MCF 10A (cell line): Measurements from ENCODE around the gene TMBIM4. TPM values are rescaled to one million over a fixed set of nuclear protein-coding genes. Genes with fewer than 3 reads are reported as not detected.

Experiments
- BruUV-seq: library from RNA; stranded (reverse); fragments of 400-500 nt; replicated peaks from 2 replicates; lab custom pipeline; 2021; lab: Mats Ljungman, UMichigan
- CTCF ChIA-PET: fragments of 300-600 bp; sonication (Branson Sonifier 250); formaldehyde crosslinking; extraction: SDS; loops from one replicate; lab custom pipeline; 2021; ENCODE audit warnings: antibody characterized with exemption, inconsistent platforms; lab: Yijun Ruan, JAX
- POLR2A ChIA-PET: fragments of 300-600, 350-650 bp; sonication (Branson Sonifier 250); formaldehyde crosslinking; extraction: SDS; loops from one replicate; lab custom pipeline; 2020; ENCODE audit warnings: antibody characterized with exemption, inconsistent platforms; lab: Yijun Ruan, JAX
- DNase-seq: peaks from one replicate; pipeline ENCODE4 v3.0.0-alpha.2; 2018; ENCODE audit not compliant: unreplicated experiment
- H3K27ac Mint-ChIP-seq: one replicate; pipeline ENCODE4 v1.8.0; 2022; ENCODE audit warnings: mild to moderate bottlenecking, low read depth, mixed read lengths; ENCODE audit not compliant: unreplicated experiment
- H3K27me3 Mint-ChIP-seq: one replicate; pipeline ENCODE4 v1.8.0; 2022; ENCODE audit warnings: mixed read lengths; ENCODE audit not compliant: insufficient read depth, unreplicated experiment
- H3K36me3 Mint-ChIP-seq: one replicate; pipeline ENCODE4 v1.8.0; 2022; ENCODE audit warnings: mild to moderate bottlenecking, moderate library complexity, mixed read lengths; ENCODE audit not compliant: insufficient read depth, unreplicated experiment
- H3K4me1 Mint-ChIP-seq: one replicate; pipeline ENCODE4 v1.8.0; 2022; ENCODE audit warnings: mixed read lengths; ENCODE audit not compliant: insufficient read depth, unreplicated experiment
- H3K4me3 Mint-ChIP-seq: one replicate; pipeline ENCODE4 v1.8.0; 2022; ENCODE audit warnings: mild to moderate bottlenecking, moderate library complexity, mixed read lengths; ENCODE audit not compliant: unreplicated experiment
- H3K9me3 Mint-ChIP-seq: one replicate; pipeline ENCODE4 v1.8.0; 2022; ENCODE audit warnings: mixed read lengths; ENCODE audit not compliant: unreplicated experiment
- CTCF ChIP-seq: fragments of 200-600 bp; IDR thresholded peaks from one replicate; pipeline ENCODE4 v1.8.0; 2022; ENCODE audit warnings: antibody characterized with exemption, mild to moderate bottlenecking; ENCODE audit not compliant: unreplicated experiment
- intact Hi-C: fragments of 100-400 bp; cut with micrococcal nuclease; formaldehyde crosslinking; loops from 2 replicates; pipeline ENCODE4 v1.14.1; 2022
- total RNA-seq: library from RNA; stranded (reverse); gene quantifications from 2 replicates; pipeline ENCODE4 v1.2.3, GENCODE V29; 2022

Gene TMBIM4
- total RNA-seq, 1 experiment from 2014 or later, result 74.3 TPM

- POLR2A ChIA-PET, result no interaction called here
- no peaks in the 10 kb centered on the region for H3K27me3 Mint-ChIP-seq
- CTCF ChIA-PET, result interaction anchor here (0.7 to 1.3 kb wide), 2 partner anchors 252 to 528 kb away, joined by 3 read pairs; no protein-coding TSS in a partner anchor
- H3K36me3 Mint-ChIP-seq, result peaks cover 15% of the 10 kb centered on the region
- TF ChIP-seq CTCF, result no peak
- H3K4me3 Mint-ChIP-seq, result no peak overlapping the region
- no TSS peak for BruUV-seq
- DNase-seq, result no peak
- no peaks in the 10 kb centered on the region for H3K9me3 Mint-ChIP-seq
- intact Hi-C loops, result no loop called here
- H3K27ac Mint-ChIP-seq, result no peak overlapping the region
- H3K4me1 Mint-ChIP-seq, result peaks cover 13% of the 10 kb centered on the region
These were observed 13.1 kb downstream of the TMBIM4 start for GRCh38 chr12:66156654-66157053.

GRCh38 chr12:66154776-66155175, 15.0 kb downstream of the TMBIM4 start:
- Mint-ChIP-seq H3K4me3 (no peak overlapping the region), H3K27ac (no peak overlapping the region), H3K36me3 (peaks cover 29% of the 10 kb centered on the region), H3K4me1 (peaks cover 13% of the 10 kb centered on the region), H3K27me3 (no peaks in the 10 kb centered on the region), H3K9me3 (no peaks in the 10 kb centered on the region)
- POLR2A ChIA-PET, result no interaction called here
- no peak for DNase-seq
- CTCF ChIA-PET, result no interaction called here
- BruUV-seq, result no TSS peak
- no peak for TF ChIP-seq CTCF
- intact Hi-C loops, result no loop called here

GRCh38 chr12:66152732-66153131, 17.1 kb downstream of the TMBIM4 start:
- Mint-ChIP-seq H3K27me3 (no peaks in the 10 kb centered on the region), H3K4me1 (peaks cover 13% of the 10 kb centered on the region), H3K9me3 (no peaks in the 10 kb centered on the region), H3K27ac (no peak overlapping the region), H3K4me3 (no peak overlapping the region), H3K36me3 (peaks cover 27% of the 10 kb centered on the region)
- no peak for DNase-seq
- intact Hi-C loops, result no loop called here
- TF ChIP-seq CTCF, result no peak
- BruUV-seq, result no TSS peak
- ChIA-PET POLR2A (interaction anchor here (0.7 to 1.7 kb wide), 3 partner anchors 17 to 23 kb away, joined by 3 to 12 read pairs (median 8); partner anchors contain the start of genes LLPH and TMBIM4), CTCF (interaction anchor here (0.6 kb wide), 1 partner anchor 799 kb away, joined by 3 read pairs; no protein-coding TSS in a partner anchor)

- Mint-ChIP-seq H3K4me1 (peaks cover 8% of the 10 kb centered on the region), H3K27ac (no peak overlapping the region), H3K4me3 (no peak overlapping the region), H3K36me3 (peaks cover 46% of the 10 kb centered on the region), H3K27me3 (no peaks in the 10 kb centered on the region), H3K9me3 (no peaks in the 10 kb centered on the region)
- POLR2A ChIA-PET, result interaction anchor here (1.0 to 1.5 kb wide), 2 partner anchors 19 to 20 kb away, joined by 5 to 6 read pairs; partner anchors contain the start of genes LLPH and TMBIM4
- no peak for TF ChIP-seq CTCF
- DNase-seq, result no peak
- intact Hi-C loops, result loop anchor here (5.0 kb wide), 1 partner anchor 542 kb away; no protein-coding TSS in a partner anchor
- no TSS peak for BruUV-seq
- CTCF ChIA-PET, result interaction anchor here (0.6 to 1.7 kb wide), 4 partner anchors 9 to 946 kb away, joined by 3 to 10 read pairs (median 3); partner anchors contain the start of gene TMBIM4
These were observed 19.9 kb downstream of the TMBIM4 start for GRCh38 chr12:66149702-66150398.
